ENCODE data around the gene SVOPL. TPM values are rescaled to one million over a fixed set of nuclear protein-coding genes. Genes with fewer than 3 reads are reported as not detected.

Gene SVOPL
- polyA plus RNA-seq, 1 donor from 2014 or later, result not detected

DNA sequence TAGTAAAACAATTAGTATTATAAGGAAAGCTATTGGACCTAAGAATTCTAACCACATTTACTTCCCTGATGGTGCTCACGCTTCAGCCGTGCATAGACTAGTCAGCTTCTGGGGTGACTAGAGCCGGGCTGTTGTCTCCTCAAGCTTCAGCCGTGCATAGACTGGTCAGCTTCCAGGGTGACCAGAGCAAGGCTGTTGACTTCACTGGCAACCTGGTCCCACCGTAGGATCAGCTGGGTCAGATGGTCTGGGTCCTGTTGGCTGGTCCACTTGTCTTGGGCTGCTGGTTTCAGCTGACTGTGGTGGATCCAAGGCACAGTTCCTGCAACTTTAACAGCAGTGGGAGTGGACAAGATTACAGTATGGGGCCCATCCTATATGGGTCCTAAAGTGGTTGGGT is 141.7 kb downstream of the SVOPL start:
- Mint-ChIP-seq H3K9me3 (peaks cover 19 to 48% (median 19%) of the 10 kb centered on the region in 3 donors), H3K36me3 (peaks cover 56% of the 10 kb centered on the region), H3K4me1 (peaks cover 0 to 3% (median 0%) of the 10 kb centered on the region in 3 donors), H3K4me3 (no peak overlapping the region), H3K27me3 (no peaks in the 10 kb centered on the region), H3K27ac (no peak overlapping the region)

DNA sequence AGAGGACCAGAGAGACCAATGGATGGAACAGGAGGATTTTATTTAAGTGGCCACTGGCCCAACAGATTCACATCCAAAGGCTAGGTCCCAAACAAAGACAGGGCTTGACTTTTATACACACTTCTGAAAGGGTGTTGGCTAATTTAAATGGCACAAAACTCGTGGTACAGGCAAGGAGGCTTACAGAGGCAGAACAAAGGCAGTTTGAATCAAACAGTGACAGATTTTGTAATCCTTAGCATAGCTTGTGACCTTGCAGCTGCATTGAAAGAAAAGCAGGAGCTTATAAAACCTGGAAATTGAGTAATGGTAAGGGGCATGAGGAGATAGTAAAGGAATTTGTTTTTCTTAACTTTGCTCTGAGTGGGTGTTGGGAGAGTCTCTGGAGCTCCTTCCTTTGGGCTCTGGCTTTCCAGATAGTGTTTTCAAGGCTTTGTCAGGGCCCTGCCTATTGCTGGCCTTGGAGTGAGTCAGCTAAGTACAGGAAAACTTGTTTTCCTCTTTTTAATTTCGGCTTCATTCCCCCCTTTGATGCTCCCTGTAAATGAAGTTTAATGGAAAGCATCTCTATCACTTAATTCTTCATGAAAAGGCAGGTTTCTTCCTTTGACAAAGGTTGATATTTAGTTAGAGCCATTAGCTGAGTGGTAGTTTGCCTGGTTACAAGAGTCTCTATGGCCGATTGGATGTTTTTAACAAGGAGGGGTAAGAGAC is 144.2 kb downstream of the SVOPL start:
- no peaks in the 10 kb centered on the region for H3K27me3 Mint-ChIP-seq
- H3K27ac Mint-ChIP-seq, result no peak overlapping the region
- H3K4me3 Mint-ChIP-seq, result no peak overlapping the region
- H3K36me3 Mint-ChIP-seq, result peaks cover 59% of the 10 kb centered on the region
- peaks cover 0 to 3% (median 0%) of the 10 kb centered on the region in 3 donors for H3K4me1 Mint-ChIP-seq
- H3K9me3 Mint-ChIP-seq, result peaks cover 16 to 34% (median 20%) of the 10 kb centered on the region in 3 donors

DNA sequence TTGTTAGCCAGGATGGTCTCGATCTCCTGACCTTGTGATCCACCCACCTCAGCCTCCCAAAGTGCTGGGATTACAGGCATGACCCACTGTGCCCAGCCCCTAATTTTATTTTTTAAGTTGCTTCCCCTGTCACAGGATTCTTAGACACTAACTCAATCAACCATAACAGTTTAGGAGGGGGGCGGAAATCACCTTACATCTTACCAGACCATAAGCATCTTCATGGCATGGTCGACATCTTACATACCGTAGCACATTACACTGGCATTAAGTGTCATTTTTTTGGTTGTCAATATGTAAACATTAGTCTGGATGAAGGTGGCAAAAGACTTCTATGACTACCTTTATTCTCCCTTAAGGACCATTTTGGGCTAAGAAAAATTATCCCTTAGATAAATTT is 145.5 kb downstream of the SVOPL start:
- Mint-ChIP-seq H3K36me3 (peaks cover 67% of the 10 kb centered on the region), H3K9me3 (peaks cover 18 to 37% (median 22%) of the 10 kb centered on the region in 3 donors), H3K27me3 (no peaks in the 10 kb centered on the region)

DNA sequence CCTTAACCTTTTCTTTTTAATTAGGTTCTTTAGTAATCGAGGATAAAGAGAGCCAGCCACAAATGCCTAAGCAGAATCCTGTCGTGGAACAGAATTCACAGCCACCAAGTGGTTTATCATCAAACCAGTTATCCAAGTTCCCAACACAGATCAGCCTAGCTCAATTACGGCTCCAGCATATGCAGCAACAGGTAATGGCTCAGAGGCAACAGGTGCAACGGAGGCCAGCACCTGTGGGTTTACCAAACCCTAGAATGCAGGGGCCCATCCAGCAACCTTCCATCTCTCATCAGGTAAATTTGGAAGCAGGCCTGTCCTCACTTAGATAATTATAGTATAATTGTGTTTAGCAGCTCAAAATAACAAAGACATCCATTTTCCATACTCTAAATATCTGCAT is 146.5 kb downstream of the SVOPL start:
- H3K4me3 Mint-ChIP-seq, result peak overlapping the region in 1 of 4 donors; percentile 27
- no peak overlapping the region for H3K27ac Mint-ChIP-seq
- H3K36me3 Mint-ChIP-seq, result peaks cover 71% of the 10 kb centered on the region
- H3K27me3 Mint-ChIP-seq, result no peaks in the 10 kb centered on the region
- peaks cover 23 to 38% (median 23%) of the 10 kb centered on the region in 3 donors for H3K9me3 Mint-ChIP-seq
- peaks cover 0 to 3% (median 0%) of the 10 kb centered on the region in 3 donors for H3K4me1 Mint-ChIP-seq

More for the DNA sequence above, 145.5 kb downstream of the SVOPL start:
- Mint-ChIP-seq H3K4me3 (no peak overlapping the region), H3K4me1 (peaks cover 0 to 3% (median 0%) of the 10 kb centered on the region in 3 donors), H3K27ac (no peak overlapping the region)

DNA sequence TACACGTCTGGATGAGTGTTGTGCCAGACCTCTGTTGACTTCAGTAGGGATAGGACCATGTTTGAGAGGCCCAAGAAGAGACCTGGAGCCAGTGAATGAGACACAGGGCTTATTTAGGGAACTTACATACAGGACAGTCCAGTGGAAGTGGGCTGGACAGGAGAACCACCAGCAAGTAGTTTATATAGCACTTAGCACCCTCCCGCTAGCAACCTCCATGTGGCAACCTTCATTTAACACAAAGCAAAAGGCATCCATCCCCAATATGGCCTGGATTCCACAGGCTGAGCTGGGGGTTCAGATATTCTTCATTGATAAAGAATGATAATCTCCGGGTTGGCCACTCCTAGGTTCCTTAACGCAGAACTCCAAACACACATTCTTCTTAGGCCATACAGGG is 147.4 kb downstream of the SVOPL start:
- Mint-ChIP-seq H3K4me3 (no peak overlapping the region), H3K36me3 (peaks cover 66% of the 10 kb centered on the region), H3K4me1 (peaks cover 0 to 3% (median 0%) of the 10 kb centered on the region in 3 donors), H3K27me3 (no peaks in the 10 kb centered on the region), H3K27ac (no peak overlapping the region), H3K9me3 (peaks cover 25 to 42% (median 26%) of the 10 kb centered on the region in 3 donors)

DNA sequence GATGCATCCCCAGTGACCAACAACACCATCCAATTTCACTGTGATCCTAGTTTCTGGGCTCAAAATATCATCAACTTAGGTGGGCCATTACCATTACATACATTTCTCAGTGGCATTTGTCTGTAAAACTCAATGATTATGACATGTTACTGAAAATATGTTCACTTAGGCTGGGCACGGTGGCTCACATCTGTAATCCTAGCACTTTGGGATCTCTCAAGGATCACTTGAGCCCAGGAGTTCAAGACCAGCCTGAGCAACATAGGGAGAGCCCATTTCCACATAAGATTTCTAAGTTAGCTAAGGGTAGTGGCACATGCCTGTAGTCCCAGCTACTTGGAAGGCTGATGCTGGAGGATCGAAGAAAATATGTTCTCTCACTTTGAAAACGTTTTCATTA is 150.1 kb downstream of the SVOPL start:
- no peak overlapping the region for H3K4me3 Mint-ChIP-seq
- H3K27me3 Mint-ChIP-seq, result no peaks in the 10 kb centered on the region
- no peaks in the 10 kb centered on the region for H3K4me1 Mint-ChIP-seq
- peaks cover 66% of the 10 kb centered on the region for H3K36me3 Mint-ChIP-seq
- H3K9me3 Mint-ChIP-seq, result peaks cover 19 to 28% (median 23%) of the 10 kb centered on the region in 3 donors
- H3K27ac Mint-ChIP-seq, result no peak overlapping the region

DNA sequence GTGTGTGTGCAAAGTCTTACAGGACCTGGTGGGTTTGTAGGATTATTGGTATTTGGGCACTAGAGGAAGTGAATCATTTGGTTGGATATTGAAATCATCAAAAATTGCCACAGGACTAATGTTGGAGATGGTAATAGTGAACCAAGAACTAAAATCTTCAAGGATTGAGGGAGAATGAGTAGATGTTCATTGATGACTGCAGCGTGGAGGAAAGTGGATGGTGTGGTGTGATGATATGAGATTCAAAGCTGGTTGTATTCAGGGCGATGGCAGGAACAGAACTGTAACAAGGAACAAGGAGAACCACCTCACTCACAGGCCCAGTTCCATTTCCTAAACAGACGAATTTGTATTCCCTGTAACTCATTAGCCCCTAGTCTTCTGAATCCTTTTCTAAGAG is 150.8 kb downstream of the SVOPL start:
- Mint-ChIP-seq H3K9me3 (peaks cover 19 to 32% (median 23%) of the 10 kb centered on the region in 3 donors), H3K4me1 (no peaks in the 10 kb centered on the region), H3K4me3 (no peak overlapping the region), H3K27ac (no peak overlapping the region), H3K27me3 (no peaks in the 10 kb centered on the region), H3K36me3 (peaks cover 71% of the 10 kb centered on the region)

DNA sequence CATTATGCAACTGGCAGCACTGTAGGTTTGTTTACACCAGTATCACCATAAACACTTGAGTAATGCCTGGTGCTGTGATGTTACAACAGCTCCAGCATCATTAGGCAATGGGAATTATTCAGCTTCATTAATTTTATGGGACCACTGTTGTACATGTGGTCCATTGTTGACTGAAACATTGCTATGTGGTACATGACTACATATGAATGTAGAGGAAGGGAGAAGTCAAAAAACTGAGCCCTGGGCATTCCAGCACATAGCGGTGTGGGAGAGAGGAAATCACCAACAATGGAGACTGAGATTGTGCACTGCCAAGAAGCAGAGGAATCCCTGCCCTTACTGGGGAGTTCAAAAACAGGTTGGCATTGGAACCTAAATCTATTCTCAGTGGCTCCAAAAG is 152.1 kb downstream of the SVOPL start:
- H3K27me3 Mint-ChIP-seq, result no peaks in the 10 kb centered on the region
- H3K36me3 Mint-ChIP-seq, result peaks cover 71% of the 10 kb centered on the region
- no peak overlapping the region for H3K4me3 Mint-ChIP-seq
- peaks cover 24 to 34% (median 24%) of the 10 kb centered on the region in 3 donors for H3K9me3 Mint-ChIP-seq
- no peak overlapping the region for H3K27ac Mint-ChIP-seq
- H3K4me1 Mint-ChIP-seq, result no peaks in the 10 kb centered on the region

DNA sequence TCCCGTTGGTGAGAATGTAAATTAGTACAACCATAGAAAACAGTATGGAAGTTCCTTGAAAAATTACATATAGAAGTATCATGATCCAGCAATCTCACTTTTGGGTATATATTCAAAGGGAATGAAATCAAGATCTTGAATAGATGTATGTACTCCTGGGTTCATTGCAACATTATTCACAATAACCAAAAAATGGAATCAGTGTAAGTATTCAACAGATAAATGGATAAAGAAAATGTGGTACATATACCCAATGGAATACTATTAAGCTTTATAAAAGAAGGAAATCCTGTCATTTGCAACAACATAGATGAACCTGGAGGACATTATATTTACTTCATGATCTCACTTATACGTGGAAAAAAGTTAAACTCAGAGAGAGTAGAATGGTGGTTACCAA is 154.3 kb downstream of the SVOPL start:
- peaks cover 20 to 41% (median 23%) of the 10 kb centered on the region in 3 donors for H3K9me3 Mint-ChIP-seq
- no peaks in the 10 kb centered on the region for H3K27me3 Mint-ChIP-seq
- H3K4me1 Mint-ChIP-seq, result peaks cover 0 to 4% (median 3%) of the 10 kb centered on the region in 3 donors
- no peak overlapping the region for H3K4me3 Mint-ChIP-seq
- H3K27ac Mint-ChIP-seq, result no peak overlapping the region
- H3K36me3 Mint-ChIP-seq, result peaks cover 65% of the 10 kb centered on the region

DNA sequence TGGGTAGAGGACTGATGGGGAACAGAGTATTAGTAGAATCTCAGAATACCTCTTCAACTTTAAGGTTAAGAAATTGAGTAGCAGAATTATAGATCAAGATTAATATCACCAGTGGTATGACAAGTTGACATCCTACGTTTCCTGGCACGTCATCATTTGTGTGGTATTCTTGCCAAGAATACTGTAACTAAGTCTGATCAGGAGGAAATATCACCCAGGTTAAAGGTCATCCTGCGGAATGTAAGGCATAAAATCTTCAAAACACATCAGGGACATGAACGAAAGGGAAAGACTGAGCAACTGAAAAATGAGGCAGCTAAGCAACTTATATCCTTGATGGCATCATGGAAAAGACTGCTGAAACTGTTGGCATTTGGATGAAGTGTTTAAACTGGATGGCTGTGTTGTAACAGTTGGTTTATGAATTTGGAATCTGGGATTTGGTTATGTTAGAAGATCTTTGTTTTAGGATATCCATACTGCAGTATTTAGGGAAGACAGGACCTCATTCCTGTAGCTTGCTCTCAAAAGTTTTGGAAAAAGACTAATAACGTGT is 155.0 kb downstream of the SVOPL start:
- Mint-ChIP-seq H3K27ac (no peak overlapping the region), H3K4me3 (no peak overlapping the region), H3K9me3 (peaks cover 20 to 42% (median 28%) of the 10 kb centered on the region in 3 donors), H3K36me3 (peaks cover 61% of the 10 kb centered on the region), H3K4me1 (peaks cover 0 to 4% (median 3%) of the 10 kb centered on the region in 3 donors), H3K27me3 (no peaks in the 10 kb centered on the region)

DNA sequence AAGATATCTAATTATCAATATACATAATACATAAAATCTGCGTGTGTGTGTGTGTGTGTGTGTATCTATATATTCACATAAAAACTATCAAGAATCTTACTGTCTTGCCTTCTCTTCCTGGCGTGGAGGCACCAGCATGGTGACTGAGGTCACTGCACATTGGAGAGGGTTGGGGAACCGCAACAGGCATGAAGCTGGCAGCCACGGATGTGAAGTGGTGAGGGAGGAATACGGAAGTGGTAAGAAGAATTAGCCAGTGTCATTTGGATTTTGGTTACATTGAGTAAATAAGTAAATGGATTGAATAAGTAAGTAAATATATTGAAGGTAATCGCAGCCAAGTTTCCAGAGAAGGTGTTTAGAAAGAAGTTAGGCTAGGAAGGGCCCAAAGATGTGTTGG is 156.0 kb downstream of the SVOPL start:
- Mint-ChIP-seq H3K27ac (no peak overlapping the region), H3K36me3 (peaks cover 59% of the 10 kb centered on the region), H3K9me3 (peaks cover 19 to 35% (median 24%) of the 10 kb centered on the region in 3 donors), H3K4me3 (no peak overlapping the region), H3K4me1 (peaks cover 0 to 4% (median 3%) of the 10 kb centered on the region in 3 donors), H3K27me3 (no peaks in the 10 kb centered on the region)

Other genes starting within 250 kb of the SVOPL start
- gene TRIM24, start 241.1 kb downstream of the SVOPL start, polyA plus RNA-seq, result 8.7 TPM
- gene TMEM213, start 96.6 kb upstream of the SVOPL start, polyA plus RNA-seq, result not detected
- not detected for gene ATP6V0A4, start 96.8 kb upstream of the SVOPL start, polyA plus RNA-seq

Measured in IgD-negative memory B cell (primary cell).